Measurements from ENCODE around the gene ZBTB20.
A peak's percentile ranks its signal among the peaks of the same experiment; 100 is the strongest.

ZBTB20 gene

GRCh38 chr3:114299941-114300624 is 847.0 kb downstream of the ZBTB20 start:
- DNase-seq (ENCODE audit: low read depth in 1 of 2, low spot score in 1 of 2) = no peak
- TF ChIP-seq JUND (IDR thresholded peaks at IDR 0.05; ENCODE audit: low read depth) = no peak
- in situ Hi-C loops (cut with HindIII; ENCODE audit: low pct_unique_long_range_greater_than_20kb, low sequenced_read_pairs) = no loop called here

- DNase-seq (ENCODE audit: low read depth in 1 of 2, low spot score in 1 of 2) = peak; percentile 50 to 61
- TF ChIP-seq JUND (IDR thresholded peaks at IDR 0.05; ENCODE audit: low read depth) = no peak
- in situ Hi-C loops (cut with HindIII; ENCODE audit: low pct_unique_long_range_greater_than_20kb, low sequenced_read_pairs) = no loop called here
These were observed 847.7 kb downstream of the ZBTB20 start for GRCh38 chr3:114299421-114299820.

GRCh38 chr3:114295946-114296345 is 851.1 kb downstream of the ZBTB20 start:
- no peak for DNase-seq (ENCODE audit: low read depth in 1 of 2, low spot score in 1 of 2)
- in situ Hi-C loops (cut with HindIII; ENCODE audit: low pct_unique_long_range_greater_than_20kb, low sequenced_read_pairs) = no loop called here
- TF ChIP-seq JUND (IDR thresholded peaks at IDR 0.05; ENCODE audit: low read depth) = no peak

- DNase-seq (ENCODE audit: low read depth in 1 of 2, low spot score in 1 of 2) = no peak
- in situ Hi-C loops (cut with HindIII; ENCODE audit: low pct_unique_long_range_greater_than_20kb, low sequenced_read_pairs) = no loop called here
- TF ChIP-seq JUND (IDR thresholded peaks at IDR 0.05; ENCODE audit: low read depth) = no peak
These were observed 852.1 kb downstream of the ZBTB20 start for GRCh38 chr3:114294940-114295480.

- in situ Hi-C loops (cut with HindIII; ENCODE audit: low pct_unique_long_range_greater_than_20kb, low sequenced_read_pairs) = no loop called here
- TF ChIP-seq JUND (IDR thresholded peaks at IDR 0.05; ENCODE audit: low read depth) = no peak
- no peak for DNase-seq (ENCODE audit: low read depth in 1 of 2, low spot score in 1 of 2)
These were observed 853.1 kb downstream of the ZBTB20 start, which contains the start of gene TIGIT for GRCh38 chr3:114293838-114294535. Gene TIGIT, plus strand, starts transcription at chr3:114294028. Its CDS starts 34 bp downstream, at chr3:114294062.

GRCh38 chr3:114290911-114291901 is 855.9 kb downstream of the ZBTB20 start:
- in situ Hi-C loops (cut with HindIII; ENCODE audit: low pct_unique_long_range_greater_than_20kb, low sequenced_read_pairs) = no loop called here
- TF ChIP-seq JUND (IDR thresholded peaks at IDR 0.05; ENCODE audit: low read depth) = no peak
- peak in 1 of 2 experiments; percentile 32 for DNase-seq (ENCODE audit: low read depth in 1 of 2, low spot score in 1 of 2)

- in situ Hi-C loops (cut with HindIII; ENCODE audit: low pct_unique_long_range_greater_than_20kb, low sequenced_read_pairs) = no loop called here
- no peak for DNase-seq (ENCODE audit: low read depth in 1 of 2, low spot score in 1 of 2)
- TF ChIP-seq JUND (IDR thresholded peaks at IDR 0.05; ENCODE audit: low read depth) = no peak
These were observed 860.8 kb downstream of the ZBTB20 start for GRCh38 chr3:114286266-114286665.

- in situ Hi-C loops (cut with HindIII; ENCODE audit: low pct_unique_long_range_greater_than_20kb, low sequenced_read_pairs) = no loop called here
- no peak for TF ChIP-seq JUND (IDR thresholded peaks at IDR 0.05; ENCODE audit: low read depth)
- no peak for DNase-seq (ENCODE audit: low read depth in 1 of 2, low spot score in 1 of 2)
These were observed 861.3 kb downstream of the ZBTB20 start for GRCh38 chr3:114285648-114286230.

GRCh38 chr3:114284644-114285043 is 862.4 kb downstream of the ZBTB20 start:
- no peak for TF ChIP-seq JUND (IDR thresholded peaks at IDR 0.05; ENCODE audit: low read depth)
- in situ Hi-C loops (cut with HindIII; ENCODE audit: low pct_unique_long_range_greater_than_20kb, low sequenced_read_pairs) = no loop called here
- no peak for DNase-seq (ENCODE audit: low read depth in 1 of 2, low spot score in 1 of 2)
